NCI-H146 treated with DMSO at 0.1 percent for 48 hours (cell line): ENCODE measurements around the gene UBE2J1.
"Not testable (repeated sequence)": the region's sequence is repeated elsewhere in the genome, so short reads cannot be mapped to it uniquely, and the experiment has no call there.

Experiments used
- DNase-seq: peaks from one replicate; lab custom pipeline; 2025; ENCODE audit not compliant: unreplicated experiment; lab: John Stamatoyannopoulos, UW

The UBE2J1 gene

GRCh38 chr6:89352278-89353117 lies at the start of gene UBE2J1:
Gene UBE2J1 (minus strand): TSS chr6:89352722. CDS start chr6:89352569, 153 bp downstream.
- DNase-seq = peak; percentile 64

- DNase-seq = no peak
These were observed 48.4 kb upstream of the UBE2J1 start for GRCh38 chr6:89400912-89401399.

- no peak for DNase-seq
These were observed 47.5 kb upstream of the UBE2J1 start for GRCh38 chr6:89400050-89400449.

- DNase-seq = no peak
These were observed 46.4 kb upstream of the UBE2J1 start for GRCh38 chr6:89398762-89399525.

- not testable (repeated sequence) for DNase-seq
These were observed 45.4 kb upstream of the UBE2J1 start for GRCh38 chr6:89397884-89398283.

GRCh38 chr6:89393659-89394058 lies 41.1 kb upstream of the UBE2J1 start:
- DNase-seq = no peak

- DNase-seq = no peak
These were observed 40.3 kb upstream of the UBE2J1 start for GRCh38 chr6:89392823-89393222.

GRCh38 chr6:89388846-89389245 lies 36.3 kb upstream of the UBE2J1 start:
- no peak for DNase-seq

GRCh38 chr6:89387516-89388201 lies 35.1 kb upstream of the UBE2J1 start:
- no peak for DNase-seq

- no peak for DNase-seq
These were observed 34.5 kb upstream of the UBE2J1 start for GRCh38 chr6:89386917-89387491.

GRCh38 chr6:89385846-89386245 lies 33.3 kb upstream of the UBE2J1 start:
- no peak for DNase-seq

GRCh38 chr6:89385156-89385667 lies 32.7 kb upstream of the UBE2J1 start:
- DNase-seq = peak; percentile 17

GRCh38 chr6:89381031-89381430 lies 28.5 kb upstream of the UBE2J1 start:
- DNase-seq = no peak

- no peak for DNase-seq
These were observed 26.8 kb upstream of the UBE2J1 start for GRCh38 chr6:89379281-89379680.

- no peak for DNase-seq
These were observed 26.1 kb upstream of the UBE2J1 start for GRCh38 chr6:89378628-89379027.

GRCh38 chr6:89375427-89376267 lies 23.1 kb upstream of the UBE2J1 start:
- DNase-seq = peak; percentile 91

- no peak for DNase-seq
These were observed 20.0 kb upstream of the UBE2J1 start for GRCh38 chr6:89372506-89372901.

- peak; percentile 22 for DNase-seq
These were observed 19.5 kb upstream of the UBE2J1 start for GRCh38 chr6:89371849-89372505.

GRCh38 chr6:89368999-89369398 lies 16.5 kb upstream of the UBE2J1 start:
- DNase-seq = no peak
